GM12878 (cell line): ENCODE measurements around the gene MBD3L2B.

Experiments
- BRCA1 ChIP-seq: IDR thresholded peaks from 2 replicates; pipeline ENCODE4 v1.6.1; 2011; ENCODE audit warnings: low read depth, low read length, improper control_type of control experiment
- CHD4 ChIP-seq: fragments of 200-600 bp; sonication (generic); IDR thresholded peaks from 2 replicates; pipeline ENCODE4 v1.6.1; 2016; ENCODE audit warnings: mild to moderate bottlenecking
- CTCF ChIP-seq, 3 experiments: IDR thresholded peaks in 2 of 3; conservative IDR thresholded peaks in 1 of 3; 2 replicates each; pipeline ENCODE4 v1.5.1; 2011; ENCODE audit warnings: low read depth in 3 of 3, low read length in 3 of 3, mild to moderate bottlenecking in 3 of 3, control low read depth in 2 of 3, moderate library complexity in 2 of 3, inconsistent platforms in 1 of 3, mixed read lengths in 1 of 3; ENCODE audit not compliant: control insufficient read depth in 2 of 3, insufficient read depth in 1 of 3; ENCODE audit errors: extremely low read depth in 1 of 3
- EP300 ChIP-seq, 2 experiments: fragments of 150-350 bp in 1 of 2; IDR thresholded peaks; 2 replicates each; pipeline ENCODE4 v1.6.1; 2011 to 2012; ENCODE audit warnings: low read depth in 2 of 2, low read length in 2 of 2, borderline replicate concordance in 1 of 2, improper control_type of control experiment in 1 of 2, inconsistent platforms in 1 of 2; ENCODE audit not compliant: control insufficient read depth in 1 of 2
- EZH2 ChIP-seq: IDR thresholded peaks from 2 replicates; pipeline ENCODE4 v1.6.1; 2012; ENCODE audit warnings: low read depth, mild to moderate bottlenecking, control low read depth, inconsistent platforms, low read length, borderline replicate concordance; ENCODE audit not compliant: control insufficient read depth
- HCFC1 ChIP-seq: fragments of 150-350 bp; IDR thresholded peaks from 2 replicates; pipeline ENCODE4 v1.6.1; 2014; ENCODE audit warnings: low read length
- HDAC6 ChIP-seq: fragments of 200-600 bp; sonication (generic); IDR thresholded peaks from one replicate; pipeline ENCODE4 v1.8.0; 2017; ENCODE audit warnings: antibody characterized with exemption; ENCODE audit not compliant: unreplicated experiment
- IKZF2 ChIP-seq, 2 experiments: fragments of 450-650 bp; IDR thresholded peaks; 2 replicates each; pipeline ENCODE4 v1.6.1; 2017; ENCODE audit warnings: mild to moderate bottlenecking in 2 of 2, moderate library complexity in 2 of 2
- NFIC ChIP-seq: IDR thresholded peaks from 2 replicates; pipeline ENCODE4 v1.6.1; 2012; ENCODE audit warnings: low read depth, mild to moderate bottlenecking, inconsistent platforms, low read length, moderate library complexity
- RAD21 ChIP-seq: IDR thresholded peaks from 2 replicates; pipeline ENCODE4 v1.6.1; 2011; ENCODE audit warnings: mild to moderate bottlenecking, low read depth, low read length, moderate library complexity; ENCODE audit not compliant: insufficient read depth
- STAT3 ChIP-seq: IDR thresholded peaks from 2 replicates; pipeline ENCODE4 v1.6.1; 2011; ENCODE audit warnings: low read depth, low read length, improper control_type of control experiment
- SUZ12 ChIP-seq: fragments of 200-600 bp; sonication (generic); IDR thresholded peaks from one replicate; pipeline ENCODE4 v1.6.1; 2018; ENCODE audit warnings: antibody characterized with exemption, mild to moderate bottlenecking; ENCODE audit not compliant: unreplicated experiment
- TF ChIP-seq, protein P1 (sequence below): IDR thresholded peaks from 2 replicates; pipeline ENCODE4 v1.6.1; 2012; ENCODE audit warnings: mild to moderate bottlenecking, low read depth, low read length

DNA sequence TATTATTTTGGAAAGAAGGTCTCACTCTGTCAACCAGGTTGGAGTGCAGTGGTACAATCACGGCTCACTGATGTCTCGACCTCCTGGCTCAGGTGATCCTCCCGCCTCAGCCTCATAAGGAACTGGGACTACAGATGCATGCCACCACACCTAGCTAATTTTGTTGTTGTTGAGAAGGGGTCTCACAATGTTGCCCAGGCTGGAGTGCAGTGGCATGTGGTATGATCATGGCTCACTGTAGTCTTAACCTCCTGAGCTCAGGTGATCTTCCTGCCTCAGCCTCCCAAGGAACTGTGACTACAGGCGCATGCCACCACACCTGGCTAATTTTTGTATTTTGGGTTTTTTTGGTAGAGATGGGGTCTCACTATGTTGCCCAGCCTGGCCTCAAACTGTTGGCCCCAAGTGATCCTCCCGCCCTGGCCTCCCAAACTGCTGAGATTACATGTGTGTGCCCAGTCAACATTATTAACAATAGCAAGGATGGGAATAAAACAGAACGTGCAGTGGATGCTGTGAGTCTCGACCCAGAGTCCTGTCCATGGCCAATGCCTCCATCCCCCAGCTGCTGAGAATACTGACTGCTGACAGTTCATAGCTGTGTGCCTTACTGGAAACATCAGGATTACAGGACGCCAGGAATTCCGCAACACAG, 42.7 kb upstream of the MBD3L2B start:
- TF ChIP-seq BRCA1, result no peak
- TF ChIP-seq CTCF (IDR thresholded peaks at IDR 0.05 in 2 of 3, conservative IDR thresholded peaks at IDR 0.05 in 1 of 3; ENCODE audit: control insufficient read depth in 2 of 3, extremely low read depth in 1 of 3, insufficient read depth in 1 of 3, low read depth in 3 of 3, low read length in 3 of 3), result no peak
- TF ChIP-seq NFIC, result no peak
- TF ChIP-seq, protein P1, sequence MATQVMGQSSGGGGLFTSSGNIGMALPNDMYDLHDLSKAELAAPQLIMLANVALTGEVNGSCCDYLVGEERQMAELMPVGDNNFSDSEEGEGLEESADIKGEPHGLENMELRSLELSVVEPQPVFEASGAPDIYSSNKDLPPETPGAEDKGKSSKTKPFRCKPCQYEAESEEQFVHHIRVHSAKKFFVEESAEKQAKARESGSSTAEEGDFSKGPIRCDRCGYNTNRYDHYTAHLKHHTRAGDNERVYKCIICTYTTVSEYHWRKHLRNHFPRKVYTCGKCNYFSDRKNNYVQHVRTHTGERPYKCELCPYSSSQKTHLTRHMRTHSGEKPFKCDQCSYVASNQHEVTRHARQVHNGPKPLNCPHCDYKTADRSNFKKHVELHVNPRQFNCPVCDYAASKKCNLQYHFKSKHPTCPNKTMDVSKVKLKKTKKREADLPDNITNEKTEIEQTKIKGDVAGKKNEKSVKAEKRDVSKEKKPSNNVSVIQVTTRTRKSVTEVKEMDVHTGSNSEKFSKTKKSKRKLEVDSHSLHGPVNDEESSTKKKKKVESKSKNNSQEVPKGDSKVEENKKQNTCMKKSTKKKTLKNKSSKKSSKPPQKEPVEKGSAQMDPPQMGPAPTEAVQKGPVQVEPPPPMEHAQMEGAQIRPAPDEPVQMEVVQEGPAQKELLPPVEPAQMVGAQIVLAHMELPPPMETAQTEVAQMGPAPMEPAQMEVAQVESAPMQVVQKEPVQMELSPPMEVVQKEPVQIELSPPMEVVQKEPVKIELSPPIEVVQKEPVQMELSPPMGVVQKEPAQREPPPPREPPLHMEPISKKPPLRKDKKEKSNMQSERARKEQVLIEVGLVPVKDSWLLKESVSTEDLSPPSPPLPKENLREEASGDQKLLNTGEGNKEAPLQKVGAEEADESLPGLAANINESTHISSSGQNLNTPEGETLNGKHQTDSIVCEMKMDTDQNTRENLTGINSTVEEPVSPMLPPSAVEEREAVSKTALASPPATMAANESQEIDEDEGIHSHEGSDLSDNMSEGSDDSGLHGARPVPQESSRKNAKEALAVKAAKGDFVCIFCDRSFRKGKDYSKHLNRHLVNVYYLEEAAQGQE, result no peak
- no peak for TF ChIP-seq EP300 (IDR thresholded peaks at IDR 0.05; ENCODE audit: borderline replicate concordance in 1 of 2, control insufficient read depth in 1 of 2, low read depth in 2 of 2, low read length in 2 of 2)
- no peak for TF ChIP-seq EZH2
- no peak for TF ChIP-seq RAD21
- TF ChIP-seq HDAC6, result no peak
- no peak for TF ChIP-seq HCFC1
- no peak for TF ChIP-seq CHD4
- TF ChIP-seq IKZF2 (IDR thresholded peaks at IDR 0.05), result no peak
- no peak for TF ChIP-seq SUZ12
- TF ChIP-seq STAT3, result no peak
